GM23338 (cell line): Measurements from ENCODE around the gene SIRT7.

Experiments
- CREB1 ChIP-seq: fragments of 250-450 bp; sonication (Bioruptor Pico); IDR thresholded peaks from 2 replicates; pipeline ENCODE4 v1.5.0; 2020; ENCODE audit warnings: low read depth, mild to moderate bottlenecking, moderate library complexity
- EZH2 ChIP-seq: fragments of 200-600 bp; sonication (generic); IDR thresholded peaks from one replicate; pipeline ENCODE4 v1.8.0; 2017; ENCODE audit warnings: antibody characterized with exemption, mild to moderate bottlenecking, low read depth; ENCODE audit not compliant: unreplicated experiment
- EZH2phosphoT487 ChIP-seq: fragments of 200-600 bp; sonication (generic); IDR thresholded peaks from one replicate; pipeline ENCODE4 v1.8.1; 2018; ENCODE audit warnings: antibody characterized with exemption; ENCODE audit not compliant: unreplicated experiment
- JUNB ChIP-seq: IDR thresholded peaks from one replicate; pipeline ENCODE4 v1.6.1; 2016; ENCODE audit warnings: antibody characterized with exemption; ENCODE audit not compliant: unreplicated experiment
- NANOG ChIP-seq: IDR thresholded peaks from 2 replicates; pipeline ENCODE4 v1.6.1; 2016; ENCODE audit warnings: antibody characterized with exemption, borderline replicate concordance
- POLR2AphosphoS5 ChIP-seq: IDR thresholded peaks from 2 replicates; pipeline ENCODE4 v1.6.1; 2016; ENCODE audit warnings: antibody characterized with exemption, low read depth
- REST ChIP-seq: IDR thresholded peaks from one replicate; pipeline ENCODE4 v1.6.1; 2018; ENCODE audit warnings: antibody characterized with exemption; ENCODE audit not compliant: unreplicated experiment
- ZNF114 ChIP-seq: fragments of 250-450 bp; sonication (Bioruptor Pico); IDR thresholded peaks from 2 replicates; pipeline ENCODE4 v1.5.0; 2020; ENCODE audit warnings: mild to moderate bottlenecking, moderate library complexity
- ZNF462 ChIP-seq: fragments of 250-450 bp; sonication (Bioruptor Pico); IDR thresholded peaks from 2 replicates; pipeline ENCODE4 v1.5.0; 2020; ENCODE audit warnings: mild to moderate bottlenecking, moderate library complexity
- TF ChIP-seq, protein P1 (sequence below), 2 experiments: fragments of 200-600 bp in 1 of 2; sonication (generic) in 1 of 2; conservative IDR thresholded peaks; 2 replicates each; pipeline versions ENCODE4 v1.5.1 to v1.6.1; 2016 to 2017; ENCODE audit warnings: antibody characterized with exemption in 2 of 2, low read depth in 2 of 2, mild to moderate bottlenecking in 2 of 2, moderate library complexity in 1 of 2
- TF ChIP-seq, protein P2 (sequence below): IDR thresholded peaks from 2 replicates; pipeline ENCODE4 v1.6.1; 2016; ENCODE audit warnings: antibody characterized with exemption

DNA sequence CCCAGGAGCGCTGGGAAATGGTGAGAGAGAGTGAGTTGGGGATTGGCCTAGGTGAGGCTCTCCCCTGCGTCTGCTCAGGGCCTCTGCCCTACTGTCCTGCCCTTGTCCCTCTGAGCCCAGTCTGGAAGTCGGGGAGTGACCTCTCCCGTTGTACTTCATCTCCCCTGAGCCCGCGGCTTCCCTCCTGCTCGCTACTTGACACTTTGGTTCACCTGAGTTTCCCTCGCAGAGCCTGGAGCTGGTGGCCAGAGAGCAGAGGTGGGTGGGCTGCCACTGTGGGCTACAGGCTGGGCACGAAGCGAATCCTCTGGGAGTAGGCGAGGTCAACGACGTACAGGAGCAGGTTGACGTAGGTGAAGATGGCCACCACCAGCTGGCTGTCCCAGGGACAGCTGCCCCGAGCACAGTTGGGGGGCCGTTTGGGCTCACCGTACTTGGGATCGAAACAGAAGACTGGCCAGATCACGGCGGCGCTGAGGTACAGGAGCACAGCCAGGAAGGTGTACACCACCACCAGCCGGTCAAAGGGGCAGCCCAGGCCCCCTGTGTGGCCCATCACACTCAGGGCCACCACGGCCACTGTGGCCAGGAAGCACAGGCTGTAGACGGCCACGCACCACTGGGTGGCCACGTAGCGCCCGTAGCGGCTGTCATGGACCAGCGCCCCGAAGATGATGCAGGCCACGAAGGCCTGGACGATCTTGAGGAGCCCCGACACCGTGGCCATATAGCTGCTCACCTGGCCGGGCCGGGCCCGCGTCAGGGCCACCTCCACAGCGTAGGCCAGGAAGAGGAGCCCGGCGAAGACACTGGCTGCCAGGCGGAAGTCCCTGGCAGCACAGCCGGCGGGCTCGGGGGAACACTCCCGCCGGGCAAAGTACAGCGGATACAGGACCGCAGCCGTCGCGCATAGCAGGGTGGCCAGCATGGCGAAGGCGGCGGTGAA is 22.8 kb upstream of the SIRT7 start:
- TF ChIP-seq, protein P1, sequence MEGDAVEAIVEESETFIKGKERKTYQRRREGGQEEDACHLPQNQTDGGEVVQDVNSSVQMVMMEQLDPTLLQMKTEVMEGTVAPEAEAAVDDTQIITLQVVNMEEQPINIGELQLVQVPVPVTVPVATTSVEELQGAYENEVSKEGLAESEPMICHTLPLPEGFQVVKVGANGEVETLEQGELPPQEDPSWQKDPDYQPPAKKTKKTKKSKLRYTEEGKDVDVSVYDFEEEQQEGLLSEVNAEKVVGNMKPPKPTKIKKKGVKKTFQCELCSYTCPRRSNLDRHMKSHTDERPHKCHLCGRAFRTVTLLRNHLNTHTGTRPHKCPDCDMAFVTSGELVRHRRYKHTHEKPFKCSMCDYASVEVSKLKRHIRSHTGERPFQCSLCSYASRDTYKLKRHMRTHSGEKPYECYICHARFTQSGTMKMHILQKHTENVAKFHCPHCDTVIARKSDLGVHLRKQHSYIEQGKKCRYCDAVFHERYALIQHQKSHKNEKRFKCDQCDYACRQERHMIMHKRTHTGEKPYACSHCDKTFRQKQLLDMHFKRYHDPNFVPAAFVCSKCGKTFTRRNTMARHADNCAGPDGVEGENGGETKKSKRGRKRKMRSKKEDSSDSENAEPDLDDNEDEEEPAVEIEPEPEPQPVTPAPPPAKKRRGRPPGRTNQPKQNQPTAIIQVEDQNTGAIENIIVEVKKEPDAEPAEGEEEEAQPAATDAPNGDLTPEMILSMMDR (conservative IDR thresholded peaks at IDR 0.05; ENCODE audit: low read depth in 2 of 2): no peak
- no peak for TF ChIP-seq POLR2AphosphoS5
- no peak for TF ChIP-seq EZH2
- no peak for TF ChIP-seq REST
- TF ChIP-seq EZH2phosphoT487: no peak
- TF ChIP-seq CREB1: no peak
- TF ChIP-seq ZNF114: no peak
- TF ChIP-seq JUNB: no peak
- TF ChIP-seq, protein P2, sequence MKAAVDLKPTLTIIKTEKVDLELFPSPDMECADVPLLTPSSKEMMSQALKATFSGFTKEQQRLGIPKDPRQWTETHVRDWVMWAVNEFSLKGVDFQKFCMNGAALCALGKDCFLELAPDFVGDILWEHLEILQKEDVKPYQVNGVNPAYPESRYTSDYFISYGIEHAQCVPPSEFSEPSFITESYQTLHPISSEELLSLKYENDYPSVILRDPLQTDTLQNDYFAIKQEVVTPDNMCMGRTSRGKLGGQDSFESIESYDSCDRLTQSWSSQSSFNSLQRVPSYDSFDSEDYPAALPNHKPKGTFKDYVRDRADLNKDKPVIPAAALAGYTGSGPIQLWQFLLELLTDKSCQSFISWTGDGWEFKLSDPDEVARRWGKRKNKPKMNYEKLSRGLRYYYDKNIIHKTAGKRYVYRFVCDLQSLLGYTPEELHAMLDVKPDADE: no peak
- no peak for TF ChIP-seq NANOG
- TF ChIP-seq ZNF462: no peak
